ENCODE measurements around the gene NFATC2IP.
A peak's percentile ranks its signal among the peaks of the same experiment; 100 is the strongest.
"Not testable (repeated sequence)": the region's sequence is repeated elsewhere in the genome, so short reads cannot be mapped to it uniquely, and the experiment has no call there.

NFATC2IP gene

DNA sequence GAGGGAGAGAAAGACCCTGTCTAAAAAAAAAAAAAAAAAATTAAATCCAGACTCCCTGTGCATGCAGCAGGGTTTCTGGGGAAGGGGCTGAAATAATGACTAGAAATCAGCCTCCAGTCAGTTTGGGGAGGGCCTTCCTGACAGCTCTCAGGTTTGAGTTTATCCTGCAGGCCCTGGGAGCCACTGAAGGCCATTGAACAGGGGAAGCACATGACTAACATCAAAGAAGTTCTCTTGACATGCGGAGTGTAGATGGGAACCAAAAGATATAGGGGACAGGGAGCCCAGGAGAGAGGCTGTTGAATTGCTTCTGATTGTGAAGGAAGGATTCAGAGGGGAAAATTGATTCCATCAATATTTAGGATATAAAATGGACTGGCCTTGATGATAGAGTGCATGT lies 22.9 kb upstream of the NFATC2IP start:
- no peak for DNase-seq

DNA sequence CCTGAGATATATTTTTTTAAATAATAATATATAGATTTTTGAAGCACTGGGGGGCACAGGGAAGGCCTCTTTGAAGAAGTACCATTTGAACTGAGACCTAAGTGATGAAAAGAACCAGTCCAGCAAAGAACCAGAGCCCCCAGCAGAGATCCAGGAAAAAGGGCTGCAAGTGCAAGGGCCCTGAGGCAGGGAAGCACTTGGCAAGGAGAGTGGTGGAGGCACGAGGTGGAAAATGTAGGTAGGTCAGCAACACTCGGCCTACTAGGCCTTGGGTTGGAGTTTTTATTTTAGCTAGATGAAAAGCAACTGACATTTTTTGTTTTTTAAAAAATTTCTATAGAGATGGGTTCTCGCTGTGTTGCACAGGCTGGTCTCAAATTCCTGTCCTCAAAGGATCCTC lies 20.5 kb upstream of the NFATC2IP start:
- no peak for DNase-seq

DNA sequence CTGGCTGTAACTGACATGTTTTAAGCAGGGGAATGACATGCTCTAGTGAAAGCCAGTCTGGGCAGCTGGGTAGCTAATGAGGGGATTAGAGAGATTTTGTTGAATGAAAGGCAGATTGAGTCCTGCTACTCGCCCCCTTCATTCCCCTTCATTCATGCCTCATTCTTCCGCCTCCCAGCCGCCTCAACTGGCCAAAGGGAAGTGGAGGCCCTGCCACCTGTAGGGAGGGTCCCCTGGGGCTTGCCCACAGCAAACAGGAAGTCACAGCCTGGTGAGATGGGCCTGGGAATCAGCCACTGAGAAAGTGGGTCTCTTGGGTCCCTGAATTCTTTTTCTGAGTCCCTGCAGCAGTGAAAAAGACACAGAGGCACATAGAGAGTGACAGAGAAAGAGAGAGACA lies 20.1 kb upstream of the NFATC2IP start:
- DNase-seq = no peak

DNA sequence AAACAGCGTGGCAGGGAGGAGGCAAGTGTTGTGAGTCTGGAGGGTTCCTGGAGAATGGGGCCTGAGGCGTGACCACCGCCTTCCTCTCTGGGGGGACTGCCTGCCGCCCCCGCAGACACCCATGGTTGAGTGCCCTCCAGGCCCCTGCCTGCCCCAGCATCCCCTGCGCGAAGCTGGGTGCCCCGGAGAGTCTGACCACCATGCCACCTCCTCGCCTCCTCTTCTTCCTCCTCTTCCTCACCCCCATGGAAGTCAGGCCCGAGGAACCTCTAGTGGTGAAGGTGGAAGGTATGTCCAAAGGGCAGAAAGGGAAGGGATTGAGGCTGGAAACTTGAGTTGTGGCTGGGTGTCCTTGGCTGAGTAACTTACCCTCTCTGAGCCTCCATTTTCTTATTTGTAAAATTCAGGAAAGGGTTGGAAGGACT lies 18.9 kb upstream of the NFATC2IP start, which contains the start of gene CD19:
Gene CD19 (plus strand): TSS at position 171 of the 425 bp plus-strand sequence. CDS start 30 bp downstream, at position 201.
- no peak for DNase-seq

DNA sequence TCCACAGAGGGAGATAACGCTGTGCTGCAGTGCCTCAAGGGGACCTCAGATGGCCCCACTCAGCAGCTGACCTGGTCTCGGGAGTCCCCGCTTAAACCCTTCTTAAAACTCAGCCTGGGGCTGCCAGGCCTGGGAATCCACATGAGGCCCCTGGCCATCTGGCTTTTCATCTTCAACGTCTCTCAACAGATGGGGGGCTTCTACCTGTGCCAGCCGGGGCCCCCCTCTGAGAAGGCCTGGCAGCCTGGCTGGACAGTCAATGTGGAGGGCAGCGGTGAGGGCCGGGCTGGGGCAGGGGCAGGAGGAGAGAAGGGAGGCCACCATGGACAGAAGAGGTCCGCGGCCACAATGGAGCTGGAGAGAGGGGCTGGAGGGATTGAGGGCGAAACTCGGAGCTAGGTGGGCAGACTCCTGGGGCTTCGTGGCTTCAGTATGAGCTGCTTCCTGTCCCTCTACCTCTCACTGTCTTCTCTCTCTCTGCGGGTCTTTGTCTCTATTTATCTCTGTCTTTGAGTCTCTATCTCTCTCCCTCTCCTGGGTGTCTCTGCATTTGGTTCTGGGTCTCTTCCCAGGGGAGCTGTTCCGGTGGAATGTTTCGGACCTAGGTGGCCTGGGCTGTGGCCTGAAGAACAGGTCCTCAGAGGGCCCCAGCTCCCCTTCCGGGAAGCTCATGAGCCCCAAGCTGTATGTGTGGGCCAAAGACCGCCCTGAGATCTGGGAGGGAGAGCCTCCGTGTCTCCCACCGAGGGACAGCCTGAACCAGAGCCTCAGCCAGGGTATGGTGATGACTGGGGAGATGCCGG lies 18.2 kb upstream of the NFATC2IP start:
- DNase-seq = no peak

- no peak for DNase-seq
Observed at GRCh38 chr16:28933171-28933570, 17.6 kb upstream of the NFATC2IP start.

DNA sequence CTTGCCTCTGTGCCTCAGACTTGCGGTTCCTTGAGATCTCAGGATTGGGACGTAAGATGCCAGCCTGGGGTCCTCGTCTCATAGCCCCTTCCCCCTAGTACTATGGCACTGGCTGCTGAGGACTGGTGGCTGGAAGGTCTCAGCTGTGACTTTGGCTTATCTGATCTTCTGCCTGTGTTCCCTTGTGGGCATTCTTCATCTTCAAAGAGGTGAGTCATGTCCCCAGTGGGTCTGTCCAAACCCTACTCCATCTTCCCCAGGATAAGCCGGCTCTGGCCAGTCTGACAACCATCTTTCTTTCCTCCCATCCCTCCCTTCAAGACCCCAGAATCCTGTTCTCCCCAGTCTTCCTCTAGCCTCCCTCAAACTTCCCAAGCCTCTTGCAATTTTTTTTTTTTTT lies 15.4 kb upstream of the NFATC2IP start:
- no peak for DNase-seq

- DNase-seq = peak; percentile 90
Observed at GRCh38 chr16:28935924-28936783, 14.6 kb upstream of the NFATC2IP start.

DNA sequence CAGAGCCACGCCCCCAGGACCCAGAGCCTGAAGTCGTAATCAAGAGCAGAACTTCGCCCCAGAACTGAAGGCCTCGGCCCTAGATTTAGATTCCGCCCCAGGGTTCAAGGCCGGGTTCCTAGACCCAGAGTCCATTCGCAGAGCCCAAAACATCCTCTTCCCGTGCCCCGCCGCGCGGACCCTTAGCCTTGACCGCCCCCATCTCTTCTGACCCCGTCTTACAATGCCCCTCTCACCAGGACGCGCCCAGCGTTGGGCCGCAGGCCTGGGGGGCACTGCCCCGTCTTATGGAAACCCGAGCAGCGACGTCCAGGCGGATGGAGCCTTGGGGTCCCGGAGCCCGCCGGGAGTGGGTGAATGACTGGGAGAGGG lies 14.0 kb upstream of the NFATC2IP start:
- DNase-seq = no peak

DNA sequence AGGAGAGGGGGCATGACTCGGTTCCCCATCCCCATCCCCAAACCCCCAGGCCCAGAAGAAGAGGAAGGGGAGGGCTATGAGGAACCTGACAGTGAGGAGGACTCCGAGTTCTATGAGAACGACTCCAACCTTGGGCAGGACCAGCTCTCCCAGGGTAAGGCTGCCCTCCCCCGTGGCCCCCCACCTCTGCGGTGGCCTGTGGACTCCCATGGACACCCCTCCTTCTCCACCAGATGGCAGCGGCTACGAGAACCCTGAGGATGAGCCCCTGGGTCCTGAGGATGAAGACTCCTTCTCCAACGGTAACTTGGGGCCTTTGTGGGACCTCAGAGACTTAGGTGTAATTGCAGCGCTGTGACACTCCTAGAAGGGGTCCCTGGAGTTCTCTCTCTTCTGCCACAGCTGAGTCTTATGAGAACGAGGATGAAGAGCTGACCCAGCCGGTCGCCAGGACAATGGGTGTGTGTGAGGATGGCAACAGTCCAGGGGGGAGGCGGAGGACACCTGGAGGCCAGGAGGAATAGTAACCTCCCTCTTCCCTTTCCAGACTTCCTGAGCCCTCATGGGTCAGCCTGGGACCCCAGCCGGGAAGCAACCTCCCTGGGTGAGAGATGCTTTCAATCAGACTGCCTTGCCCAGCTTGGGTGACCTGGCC lies 13.4 kb upstream of the NFATC2IP start:
- DNase-seq = no peak

DNA sequence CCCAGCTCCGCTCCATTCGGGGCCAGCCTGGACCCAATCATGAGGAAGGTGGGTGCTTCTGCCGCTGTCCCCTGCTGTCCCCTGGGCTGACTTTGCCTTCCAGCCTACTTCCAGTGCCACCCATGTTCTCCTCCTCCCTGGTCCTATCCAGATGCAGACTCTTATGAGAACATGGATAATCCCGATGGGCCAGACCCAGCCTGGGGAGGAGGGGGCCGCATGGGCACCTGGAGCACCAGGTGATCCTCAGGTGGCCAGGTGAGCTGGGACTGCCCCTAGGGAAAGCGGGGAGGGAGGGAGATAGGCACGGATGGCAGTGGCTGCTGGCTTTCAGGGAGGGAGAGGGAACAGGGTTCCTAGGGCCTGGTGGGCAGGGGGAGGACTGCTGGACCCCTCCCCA lies 12.0 kb upstream of the NFATC2IP start:
- DNase-seq = no peak

GRCh38 chr16:28939825-28940224 lies 10.9 kb upstream of the NFATC2IP start:
- not testable (repeated sequence) for DNase-seq

- no peak for DNase-seq
Observed at GRCh38 chr16:28943281-28943680, 7.5 kb upstream of the NFATC2IP start.

GRCh38 chr16:28946681-28947080 lies 4.1 kb upstream of the NFATC2IP start:
- DNase-seq = no peak

GRCh38 chr16:28951410-28951943 lies 740 bp downstream of the NFATC2IP start:
- DNase-seq = no peak

DNA sequence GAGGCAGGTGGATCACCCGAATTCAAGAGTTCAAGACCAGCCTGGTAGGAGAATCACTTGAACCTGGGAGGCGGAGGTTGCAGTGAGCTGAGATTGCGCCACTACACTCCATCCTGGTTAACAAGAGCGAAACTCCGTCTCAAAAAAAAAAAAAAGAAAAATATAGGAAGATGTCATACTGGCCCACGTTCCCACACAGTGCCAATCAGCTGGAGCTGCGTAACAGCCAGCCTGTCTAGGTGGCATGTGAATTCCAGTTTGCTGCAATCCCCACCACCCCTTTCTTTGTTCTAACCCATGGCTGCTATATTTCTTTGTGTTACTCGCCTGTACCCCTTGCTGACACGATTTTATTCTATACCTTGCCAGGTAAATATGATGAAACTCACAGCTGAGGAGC lies 7.5 kb downstream of the NFATC2IP start:
- DNase-seq = no peak

DNA sequence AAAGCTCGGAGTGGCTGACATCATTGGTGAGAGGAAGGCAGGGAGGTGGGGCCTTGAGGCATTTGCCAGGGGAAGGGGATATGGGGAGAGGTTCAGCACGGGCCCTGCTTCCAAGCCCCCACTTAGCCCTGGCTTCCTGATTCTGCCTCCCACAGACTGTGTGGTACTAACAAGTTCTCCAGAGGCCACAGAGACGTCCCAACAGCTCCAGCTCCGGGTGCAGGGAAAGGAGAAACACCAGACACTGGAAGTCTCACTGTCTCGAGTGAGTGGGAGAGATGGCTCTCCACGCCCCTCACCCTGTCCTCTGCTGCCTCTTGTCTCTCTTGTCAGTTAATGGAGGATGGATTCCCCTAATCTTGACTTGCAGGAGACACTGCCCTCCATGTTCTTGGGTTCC lies 8.1 kb downstream of the NFATC2IP start:
- no peak for DNase-seq

- DNase-seq = no peak
Observed at GRCh38 chr16:28964072-28964471, 13.3 kb downstream of the NFATC2IP start.

GRCh38 chr16:28964496-28964895 lies 13.8 kb downstream of the NFATC2IP start:
- DNase-seq = no peak

- no peak for DNase-seq
Observed at GRCh38 chr16:28967156-28967555, 16.4 kb downstream of the NFATC2IP start.

DNA sequence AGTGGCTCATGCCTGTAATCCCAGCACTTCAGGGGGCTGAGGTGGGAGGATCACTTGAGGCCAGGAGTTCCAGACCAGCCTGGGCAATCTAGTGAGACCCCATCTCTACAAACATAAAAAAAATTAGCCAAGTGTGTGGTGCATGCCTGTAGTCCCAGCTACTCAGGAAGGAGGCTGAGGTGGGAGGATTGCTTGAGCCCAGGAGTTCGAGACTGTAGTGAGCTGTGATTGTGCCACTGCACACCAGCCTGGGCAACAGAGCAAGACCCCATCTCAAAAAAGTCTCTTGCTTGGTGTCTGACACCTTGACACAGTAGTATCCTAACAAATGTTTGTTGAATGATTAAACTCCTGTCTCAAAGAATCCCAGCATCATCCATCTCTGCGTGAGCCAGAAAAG lies 19.0 kb downstream of the NFATC2IP start:
- DNase-seq = not testable (repeated sequence)

- DNase-seq = no peak
Observed at GRCh38 chr16:28974007-28974436, 23.3 kb downstream of the NFATC2IP start.
